ENCODE data around the gene PRLR.
"Not testable (repeated sequence)": the region's sequence is repeated elsewhere in the genome, so short reads cannot be mapped to it uniquely, and the experiment has no call there.

The PRLR gene

DNA sequence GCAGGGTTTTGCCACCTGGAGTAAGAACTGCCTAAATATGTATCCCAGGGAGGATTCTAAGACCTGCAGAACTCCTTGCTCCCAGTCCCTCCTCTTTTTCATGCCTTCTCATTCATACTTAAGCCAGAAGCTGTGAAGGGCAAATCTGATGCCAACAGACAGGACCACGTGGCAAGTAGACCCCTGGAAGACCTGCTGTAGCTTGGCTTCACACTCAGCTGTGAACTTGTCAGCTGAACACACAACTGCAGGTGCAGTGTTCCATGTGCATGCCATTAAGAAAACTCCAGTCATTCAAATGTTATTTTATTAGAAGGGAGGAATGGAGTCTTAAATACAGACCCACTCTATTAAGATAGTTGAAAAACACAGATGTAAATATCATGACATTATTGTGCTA lies 103.3 kb downstream of the PRLR start:
- no peak for DNase-seq (ENCODE audit: low read depth in 3 of 3)

DNA sequence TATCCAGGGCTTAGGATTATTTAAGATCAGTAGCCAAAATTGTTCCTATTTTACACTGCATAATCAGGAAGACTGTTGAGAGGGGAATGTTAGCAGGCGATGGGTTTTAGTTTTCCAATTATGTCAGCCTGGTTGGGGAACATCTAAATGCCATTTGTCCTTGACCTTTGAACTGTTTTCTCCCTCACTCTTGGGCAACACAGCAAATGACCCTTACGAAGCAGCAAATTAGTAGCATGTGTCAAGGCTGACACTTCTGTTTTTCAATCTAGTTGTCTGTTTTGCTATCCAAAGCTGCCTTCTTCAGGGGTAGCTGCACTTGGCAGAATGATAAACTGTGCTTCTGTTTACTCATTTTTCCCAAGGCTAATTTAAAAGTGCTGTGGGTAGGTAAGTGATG lies 104.5 kb downstream of the PRLR start:
- DNase-seq (ENCODE audit: low read depth in 3 of 3), result no peak

- no peak for DNase-seq (ENCODE audit: low read depth in 3 of 3)
Observed at GRCh38 chr5:35124932-35125331, 105.4 kb downstream of the PRLR start.

DNA sequence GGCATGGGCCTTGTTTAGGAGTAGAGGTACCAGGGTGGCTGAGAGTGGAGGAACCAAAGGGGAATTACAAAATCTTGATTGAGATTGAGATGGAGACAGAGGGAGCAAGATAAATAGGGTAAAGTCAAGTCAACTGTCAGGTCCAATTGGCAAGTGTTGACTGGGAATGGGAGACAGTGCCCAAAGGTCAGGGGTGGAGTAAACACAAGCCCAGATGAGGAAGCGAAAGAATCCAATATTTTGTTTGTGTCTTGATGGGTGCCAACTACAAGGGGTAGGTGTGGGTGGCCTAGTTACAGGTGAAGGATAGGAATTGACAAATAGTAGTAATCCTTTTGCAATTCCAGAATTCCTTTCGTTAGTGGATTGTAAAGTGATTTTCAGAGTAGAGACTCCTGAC lies 107.5 kb downstream of the PRLR start:
- no peak for DNase-seq (ENCODE audit: low read depth in 3 of 3)

DNA sequence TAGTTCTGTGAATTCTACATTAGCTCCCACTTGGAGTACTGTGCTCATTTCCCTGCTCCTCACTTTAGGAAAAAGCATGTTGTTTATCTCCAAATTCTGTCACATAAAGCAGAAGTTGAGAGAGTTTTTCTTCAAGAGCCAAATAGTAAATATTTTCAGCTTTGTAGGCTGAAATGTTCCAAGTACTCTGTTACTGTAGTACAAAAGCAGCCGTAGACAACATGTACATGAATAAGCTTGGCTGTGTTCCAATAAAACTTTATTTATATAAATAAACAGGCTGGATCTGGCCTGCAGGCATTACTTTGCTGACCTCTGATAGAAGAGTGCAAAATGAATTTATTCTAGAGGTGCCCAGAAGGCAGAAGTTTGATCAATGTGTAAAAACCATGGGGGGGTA lies 109.6 kb downstream of the PRLR start:
- no peak for DNase-seq (ENCODE audit: low read depth in 3 of 3)

DNA sequence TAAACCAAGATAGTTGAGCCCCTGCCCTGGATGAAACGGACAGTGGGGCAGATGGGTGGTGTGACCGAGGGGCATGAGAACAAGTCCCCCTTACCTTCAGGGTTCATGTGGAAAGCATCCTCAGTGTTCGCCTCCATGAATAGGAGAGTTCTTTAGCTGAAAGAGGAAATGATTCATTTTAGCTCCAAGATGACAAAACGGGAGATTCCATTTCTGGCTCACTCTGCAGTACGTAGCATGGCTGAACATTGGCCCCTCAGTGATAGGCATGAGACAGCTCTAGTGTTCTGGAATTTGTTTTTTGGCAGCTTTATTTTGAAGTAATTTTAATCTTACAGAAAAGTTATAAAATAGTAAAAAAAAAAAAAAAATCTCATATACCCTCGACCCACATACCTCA lies 112.3 kb downstream of the PRLR start:
- no peak for DNase-seq (ENCODE audit: low read depth in 3 of 3)

- DNase-seq (ENCODE audit: low read depth in 3 of 3), result no peak
Observed at GRCh38 chr5:35115920-35116319, 114.4 kb downstream of the PRLR start.

GRCh38 chr5:35114698-35115097 lies 115.6 kb downstream of the PRLR start:
- DNase-seq (ENCODE audit: low read depth in 3 of 3), result no peak

- no peak for DNase-seq (ENCODE audit: low read depth in 3 of 3)
Observed at GRCh38 chr5:35112300-35112699, 118.0 kb downstream of the PRLR start.

DNA sequence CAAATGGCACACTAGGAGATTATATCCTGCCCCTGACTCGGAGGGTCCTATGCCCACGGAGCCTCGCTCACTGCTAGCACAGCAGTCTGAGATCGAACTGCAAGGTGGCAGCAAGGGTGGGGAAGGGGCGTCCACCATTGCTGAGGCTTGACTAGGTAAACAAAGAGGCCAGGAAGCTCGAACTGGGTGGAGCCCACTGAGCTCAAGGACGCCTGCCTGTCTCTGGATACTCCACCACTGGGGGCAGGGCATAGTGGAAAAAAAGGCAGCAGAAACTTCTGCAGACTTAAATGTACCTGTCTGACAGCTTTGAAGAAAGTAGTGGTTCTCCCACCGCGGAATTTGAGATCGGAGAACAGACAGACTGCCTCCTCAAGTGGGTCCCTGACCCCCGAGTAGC lies 125.7 kb downstream of the PRLR start:
- not testable (repeated sequence) for DNase-seq (ENCODE audit: low read depth in 3 of 3)

GRCh38 chr5:35103637-35104299 lies 126.5 kb downstream of the PRLR start:
- no peak for DNase-seq (ENCODE audit: low read depth in 3 of 3)

- not testable (repeated sequence) for DNase-seq (ENCODE audit: low read depth in 3 of 3)
Observed at GRCh38 chr5:35101720-35102119, 128.6 kb downstream of the PRLR start.

DNA sequence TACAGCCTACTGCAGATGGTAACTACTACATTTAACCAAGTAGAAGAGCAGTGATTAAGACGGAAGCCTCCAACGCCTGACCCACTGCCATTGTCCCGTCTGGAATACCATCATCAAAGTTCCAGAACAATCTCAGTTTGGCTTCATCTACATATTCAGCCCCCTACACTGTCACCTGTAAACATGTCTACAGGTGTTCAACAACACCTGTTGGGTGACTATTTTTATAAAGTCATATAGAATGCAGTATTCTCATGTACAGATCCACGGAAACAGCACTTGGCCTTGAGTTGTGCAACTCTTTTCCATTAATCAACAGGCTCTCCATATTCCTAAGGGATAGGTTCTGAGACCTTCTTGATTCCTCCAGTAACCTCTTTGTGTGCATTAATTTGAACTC lies 129.3 kb downstream of the PRLR start:
- DNase-seq (ENCODE audit: low read depth in 3 of 3), result no peak

DNA sequence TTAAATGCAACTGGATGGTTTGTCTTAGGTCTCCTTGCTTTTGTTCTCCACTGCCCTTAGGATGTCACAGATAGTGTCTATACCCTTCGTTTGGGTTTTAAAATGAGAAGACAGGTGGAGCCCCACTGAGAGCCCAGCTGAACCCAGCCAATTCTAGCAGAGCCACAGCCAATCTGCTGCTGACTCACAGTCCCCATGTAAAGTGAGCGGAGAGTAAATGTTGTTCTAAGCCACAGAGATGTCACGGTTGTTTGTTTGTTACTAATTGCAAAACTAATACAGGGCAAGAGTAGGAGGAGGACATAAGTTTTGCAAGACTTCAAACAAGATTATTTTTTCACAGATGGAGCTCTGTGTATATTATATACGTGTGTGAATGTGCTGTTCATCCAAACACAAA lies 132.1 kb downstream of the PRLR start:
- DNase-seq (ENCODE audit: low read depth in 3 of 3), result no peak

GRCh38 chr5:35096932-35097331 lies 133.4 kb downstream of the PRLR start:
- no peak for DNase-seq (ENCODE audit: low read depth in 3 of 3)

GRCh38 chr5:35096216-35096615 lies 134.1 kb downstream of the PRLR start:
- DNase-seq (ENCODE audit: low read depth in 3 of 3), result no peak

DNA sequence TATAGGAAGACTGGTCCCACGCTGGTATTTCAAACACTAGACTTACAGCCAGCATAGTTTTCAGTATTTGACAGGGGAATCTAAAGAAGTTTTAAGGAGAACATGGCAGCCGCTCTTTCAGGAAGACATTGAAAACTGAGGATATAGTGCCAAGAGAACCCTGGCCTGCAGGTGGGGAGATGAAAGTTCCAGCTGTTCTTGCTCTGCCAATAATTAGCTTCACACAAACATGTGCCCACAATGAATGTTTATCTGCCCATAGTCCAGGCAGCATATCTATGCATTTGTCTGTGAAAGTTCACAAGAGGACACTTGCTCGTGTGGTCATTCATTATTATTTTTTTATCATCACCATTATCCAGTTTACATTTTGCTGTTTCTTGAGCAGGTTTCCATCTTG lies 134.9 kb downstream of the PRLR start:
- no peak for DNase-seq (ENCODE audit: low read depth in 3 of 3)

GRCh38 chr5:35094948-35095347 lies 135.3 kb downstream of the PRLR start:
- no peak for DNase-seq (ENCODE audit: low read depth in 3 of 3)

- no peak for DNase-seq (ENCODE audit: low read depth in 3 of 3)
Observed at GRCh38 chr5:35092703-35093102, 137.6 kb downstream of the PRLR start.

DNA sequence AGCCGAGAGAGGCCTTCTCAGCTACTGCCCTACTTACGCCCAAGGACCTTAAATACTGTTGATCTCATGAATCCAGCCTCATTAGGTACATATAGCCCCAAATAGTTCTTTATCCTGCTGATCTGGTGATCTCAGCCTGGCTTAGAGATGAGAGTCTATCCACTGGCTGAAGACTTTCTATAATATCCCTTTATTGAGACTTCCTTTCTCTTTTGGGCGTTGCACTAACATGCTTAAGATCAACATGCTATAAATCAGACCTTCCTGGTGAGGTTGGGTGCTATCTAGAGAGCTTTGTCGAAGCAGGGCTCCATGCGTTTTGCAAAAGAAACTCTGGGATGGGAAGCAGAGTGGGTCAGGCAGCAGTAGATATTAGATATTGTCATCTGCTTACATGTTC lies 138.6 kb downstream of the PRLR start:
- DNase-seq (ENCODE audit: low read depth in 3 of 3), result no peak

DNA sequence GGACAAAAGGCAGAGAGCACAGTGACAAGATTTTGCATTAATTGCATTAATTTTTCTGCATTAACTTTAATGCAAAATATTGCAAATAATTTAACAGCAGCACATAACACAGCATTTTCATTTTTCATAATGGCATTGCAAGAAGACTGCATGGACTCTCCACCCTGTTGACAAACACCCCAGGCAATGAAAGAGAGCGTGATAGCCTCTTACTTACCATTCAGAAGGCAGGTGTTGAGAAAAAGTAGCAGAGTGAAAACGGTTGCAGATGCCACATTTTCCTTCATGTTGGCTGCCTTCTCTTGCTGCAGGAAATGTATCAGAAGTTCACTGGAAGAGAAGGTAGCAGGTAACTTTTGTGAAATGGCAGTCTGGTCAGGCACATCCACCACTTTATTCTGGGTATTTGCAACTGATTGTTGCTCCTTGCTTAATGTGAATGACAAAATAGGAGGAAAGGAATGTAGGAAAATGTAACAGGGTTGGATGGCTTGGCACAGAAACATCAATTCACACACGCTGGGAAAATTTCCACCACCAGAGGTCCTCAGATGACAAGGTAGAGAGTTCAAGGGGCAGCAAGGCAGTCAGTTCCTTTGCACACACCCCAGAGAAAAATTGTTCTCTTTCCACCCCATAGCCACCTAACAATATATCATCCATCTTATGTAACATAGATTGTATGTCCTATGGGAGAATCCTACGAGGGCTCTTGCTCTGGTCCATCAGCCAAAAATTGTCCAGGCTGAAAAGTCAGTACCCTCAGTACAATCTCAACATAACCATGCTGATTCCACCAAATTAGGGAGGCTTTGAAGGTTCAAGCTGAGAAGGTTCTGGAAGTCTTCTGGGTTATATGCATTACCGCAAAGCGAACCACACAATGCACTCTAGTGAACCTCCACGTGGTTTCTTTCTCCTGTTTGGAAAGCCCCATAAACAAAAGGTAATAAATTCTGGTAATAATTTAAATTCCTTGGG lies 140.7 kb downstream of the PRLR start:
- DNase-seq (ENCODE audit: low read depth in 3 of 3), result peak; percentile 25 to 46 (median 27)

DNA sequence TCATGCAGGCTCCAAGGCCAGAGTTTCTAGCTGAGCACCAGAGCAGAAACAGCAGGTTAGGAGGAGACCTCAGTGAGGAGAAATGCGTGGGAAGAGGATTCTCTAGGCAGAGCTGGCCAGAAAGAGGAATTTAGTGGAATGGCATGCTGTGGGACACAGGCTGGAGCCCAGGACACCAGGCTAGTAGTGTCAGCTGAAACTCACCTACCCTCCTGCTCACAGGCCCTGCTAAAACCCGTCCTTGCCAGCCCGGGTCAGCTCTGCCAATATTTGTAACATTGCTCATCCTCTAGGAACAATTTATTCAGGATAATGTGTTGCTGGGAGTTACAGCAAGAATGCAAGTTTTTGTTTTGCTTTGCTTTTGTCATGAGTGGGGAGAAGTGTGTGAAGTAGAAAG lies 142.3 kb downstream of the PRLR start:
- no peak for DNase-seq (ENCODE audit: low read depth in 3 of 3)

DNA sequence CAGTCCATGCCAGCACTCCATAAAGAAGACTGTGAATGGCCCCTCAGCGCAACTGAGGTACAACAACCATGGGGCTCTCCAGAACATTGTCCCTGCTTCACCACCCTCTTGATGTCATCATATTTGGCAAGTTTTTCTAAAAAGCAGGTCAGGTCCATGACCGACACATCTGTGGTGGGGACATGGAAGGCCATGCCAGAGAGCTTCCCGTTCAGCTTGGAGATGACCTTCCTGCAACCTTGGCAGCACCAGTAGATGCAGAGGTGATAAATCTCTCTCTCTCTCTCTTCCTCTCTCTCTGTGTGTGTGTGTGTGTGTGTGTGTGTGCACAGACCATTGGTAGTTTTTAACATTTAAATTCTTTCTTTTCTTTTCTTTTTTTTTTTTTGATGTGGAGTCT lies 147.1 kb downstream of the PRLR start:
- DNase-seq (ENCODE audit: low read depth in 3 of 3), result no peak

All from stimulated activated CD4-positive, alpha-beta T cell treated with anti-CD3 and anti-CD28 coated beads, TNF-alpha, amount 100 ng/mL, for 24 hours (primary cell).